GM12878 (cell line): Measurements from ENCODE around the gene ST7. TPM values are rescaled to one million over a fixed set of nuclear protein-coding genes. Genes with fewer than 3 reads are reported as not detected.

ENCODE experiments used
- ATAC-seq: fragments of 200-7000 bp; cut with Tn5 transposase; 3 replicates; pipeline ENCODE4 v1.9.1; 2020; ENCODE audit warnings: mild to moderate bottlenecking, moderate library complexity
- BruUV-seq: library from RNA; stranded (reverse); fragments of 400-500 nt; replicated peaks from 2 replicates; lab custom pipeline; 2021; lab: Mats Ljungman, UMichigan
- CTCF ChIA-PET: fragments of 300-600 bp; sonication (Branson Sonifier 250); formaldehyde crosslinking; extraction: SDS; loops from one replicate; lab custom pipeline; 2021; ENCODE audit warnings: inconsistent platforms; lab: Yijun Ruan, JAX
- POLR2A ChIA-PET: fragments of 350-600 bp; formaldehyde crosslinking; extraction: SDS; loops from one replicate; lab custom pipeline; 2021; ENCODE audit warnings: inconsistent platforms; lab: Charles Lee
- RAD21 ChIA-PET: fragments of 300-600 bp; sonication (Branson Sonifier 250); formaldehyde crosslinking; loops from one replicate; lab custom pipeline; 2023; ENCODE audit warnings: antibody characterized with exemption; ENCODE audit not compliant: unreplicated experiment; lab: Charles Lee
- SMC1A ChIA-PET: fragments of 300-600 bp; sonication (Branson Sonifier 250); formaldehyde crosslinking; loops from one replicate; lab custom pipeline; 2023; ENCODE audit not compliant: unreplicated experiment, uncharacterized antibody; lab: Charles Lee
- DNase-seq: peaks from one replicate; pipeline ENCODE4 v3.0.0-alpha.2; 2011; ENCODE audit warnings: low read depth, low spot score
- FAIRE-seq: peaks from 3 replicates; lab custom pipeline; 2011; peaks lifted over from hg19 to GRCh38; lab: Jason Lieb, UNC
- H2AFZ ChIP-seq: 2 replicates; pipeline ENCODE4 v1.6.0; 2011; ENCODE audit warnings: low read depth, low read length, control low read depth; ENCODE audit not compliant: control insufficient read depth
- H3K27ac ChIP-seq: 2 replicates; pipeline ENCODE4 v1.5.1; 2011; ENCODE audit warnings: control low read depth; ENCODE audit not compliant: control insufficient read depth, insufficient read depth
- H3K27me3 ChIP-seq, 2 experiments: replicated peaks in 1 of 2; 2 replicates each; pipeline versions ENCODE4 v1.6.0 to v1.6.1; 2011; ENCODE audit warnings: low read length in 1 of 2; ENCODE audit not compliant: control insufficient read depth in 2 of 2, insufficient read depth in 2 of 2
- H3K36me3 ChIP-seq, 2 experiments: 2 replicates each; pipeline ENCODE4 v1.5.1; 2011; ENCODE audit warnings: low read length in 1 of 2; ENCODE audit not compliant: control insufficient read depth in 2 of 2, insufficient read depth in 2 of 2
- H3K4me1 ChIP-seq: 2 replicates; pipeline ENCODE4 v1.6.1; 2011; ENCODE audit warnings: mild to moderate bottlenecking, low read length, moderate library complexity, mixed read lengths; ENCODE audit not compliant: control insufficient read depth, insufficient read depth
- H3K4me2 ChIP-seq: 2 replicates; pipeline ENCODE4 v1.6.0; 2011; ENCODE audit warnings: control low read depth; ENCODE audit not compliant: control insufficient read depth, insufficient read depth
- H3K4me3 ChIP-seq: fragments of 200-600 bp; sonication (generic); 2 replicates; pipeline ENCODE4 v1.5.1; 2016
- H3K79me2 ChIP-seq: 2 replicates; pipeline ENCODE4 v1.6.0; 2011; ENCODE audit warnings: low read length; ENCODE audit not compliant: control insufficient read depth, insufficient read depth
- H3K9ac ChIP-seq: 2 replicates; pipeline ENCODE4 v1.8.0; 2011; ENCODE audit warnings: low read length, control low read depth, mixed read lengths; ENCODE audit not compliant: control insufficient read depth, insufficient read depth
- H3K9me3 ChIP-seq: replicated peaks from 3 replicates; pipeline ENCODE4 v1.5.1; 2011; ENCODE audit warnings: mild to moderate bottlenecking, low read length; ENCODE audit not compliant: control insufficient read depth, insufficient read depth
- H4K20me1 ChIP-seq: 2 replicates; pipeline ENCODE4 v1.6.0; 2011; ENCODE audit not compliant: control insufficient read depth, insufficient read depth
- ELK1 ChIP-seq: IDR thresholded peaks from 2 replicates; pipeline ENCODE4 v1.6.1; 2012; ENCODE audit warnings: low read depth, low read length, improper control_type of control experiment
- SP1 ChIP-seq: IDR thresholded peaks from one replicate; pipeline ENCODE4 v1.6.1; 2011; ENCODE audit warnings: low read depth, low read length
- YY1 ChIP-seq: IDR thresholded peaks from 2 replicates; pipeline ENCODE4 v1.6.1; 2011; ENCODE audit warnings: low read depth, mild to moderate bottlenecking, low read length
- WGBS: methylation state at CpG from one replicate; pipeline ENCODE4 v1.1.6; 2016; ENCODE audit warnings: low lambda C conversion rate; ENCODE audit not compliant: insufficient replicate concordance, insufficient coverage; ENCODE audit errors: missing lambda C conversion rate; 5-methylcytosine and 5-hydroxymethylcytosine counted together
- in situ Hi-C: fragments of 300-500 bp; cut with MboI; formaldehyde crosslinking; loops from 9 replicates; pipeline ENCODE4 v1.14.3; 2018; ENCODE audit warnings: mixed read lengths
- intact Hi-C: fragments of 100-400 bp; cut with micrococcal nuclease; formaldehyde crosslinking; loops from one replicate; pipeline ENCODE4 v1.14.2; 2022; ENCODE audit not compliant: unreplicated experiment
- microRNA-seq: library from miRNA; unstranded; fragments of <30 nt; microRNA quantifications from one replicate; pipeline ENCODE4, GENCODE V29; 2018
- polyA plus RNA-seq, 11 experiments: library from polyadenylated mRNA; depleted of rRNA in 4 of 11; unstranded in 6 of 11; stranded (reverse) in 5 of 11; fragments of >200 nt; fragmentation: Nextera tagmentation in 4 of 11; fragmentation: Illumina TruSeq in 1 of 11; extraction: Ambion mirVana in 4 of 11; extraction: Trizol in 1 of 11; gene quantifications; 1 replicate in 1 of 11; 2 replicates in 10 of 11; pipeline versions ENCODE4 v1.2.1 to v1.2.3, GENCODE V29; 2011 to 2016; ENCODE audit warnings: inconsistent platforms in 2 of 11, missing spikeins in 2 of 11, low read depth in 1 of 11
- small RNA-seq: library from RNA; depleted of rRNA; stranded (forward); fragments of <200 nt; gene quantifications from one replicate; pipeline ENCODE3, GENCODE V24; 2014
- total RNA-seq, 4 experiments: library from RNA; depleted of rRNA in 3 of 4; stranded (reverse); fragments of >200 nt in 3 of 4; fragmentation: Illumina TruSeq in 1 of 4; extraction: Trizol in 1 of 4; gene quantifications; 2 replicates each; pipeline versions ENCODE4 v1.2.1 to v1.2.3, GENCODE V29; 2013 to 2021

Gene ST7
- total and polyA plus RNA-seq, 10 of the 15 experiments (the other 5 are each of a cell fraction or from before 2014, with no cell fraction given), result 27.7 to 76.4 (median 53.6) TPM

GRCh38 chr7:117278040-117278439 lies 324.7 kb downstream of the ST7 start:
- Histone ChIP-seq H3K36me3 (no peaks in the 10 kb centered on the region), H3K27ac (no peak overlapping the region), H3K27me3 (no peaks in the 10 kb centered on the region; a peak in 1 of 4 replicates), H3K79me2 (no peaks in the 10 kb centered on the region), H3K4me3 (no peak overlapping the region), H3K4me2 (no peak overlapping the region), H2AFZ (no peak overlapping the region), H3K9ac (no peak overlapping the region), H4K20me1 (no peaks in the 10 kb centered on the region), H3K9me3 (no peaks in the 10 kb centered on the region), H3K4me1 (no peaks in the 10 kb centered on the region)
- ChIA-PET POLR2A (no interaction called here), RAD21 (no interaction called here), CTCF (no interaction called here), SMC1A (no interaction called here)
- 54% methylated on average over 10 of the region's 10 CpGs for WGBS
- in situ Hi-C loops, result no loop called here
- FAIRE-seq (no peak), ATAC-seq (no peak), DNase-seq (no peak)
- BruUV-seq, result no TSS peak
- intact Hi-C loops, result no loop called here
- no peak for TF ChIP-seq ELK1

GRCh38 chr7:117279203-117279602 lies 325.9 kb downstream of the ST7 start:
- TF ChIP-seq SP1 (no peak), YY1 (0 out of 2 replicates have a peak, but pooled peaks have one; percentile 17)
- H3K36me3 ChIP-seq, result no peaks in the 10 kb centered on the region
- H3K4me2 ChIP-seq, result no peak overlapping the region
- FAIRE-seq (no peak), DNase-seq (no peak), ATAC-seq (0 out of 3 replicates have a peak, but pooled peaks have one; percentile 31)
- no peak overlapping the region for H3K27ac ChIP-seq
- H3K79me2 ChIP-seq, result no peaks in the 10 kb centered on the region
- 46% methylated on average over 2 of the region's 2 CpGs for WGBS
- no peaks in the 10 kb centered on the region for H3K9me3 ChIP-seq
- no peaks in the 10 kb centered on the region for H3K4me1 ChIP-seq
- no peak overlapping the region for H2AFZ ChIP-seq
- ChIA-PET POLR2A (no interaction called here), SMC1A (no interaction called here), RAD21 (no interaction called here), CTCF (interaction anchor here (0.7 kb wide), 1 partner anchor 17 kb away, joined by 3 read pairs; no protein-coding TSS in a partner anchor)
- no peaks in the 10 kb centered on the region; a peak in 1 of 4 replicates for H3K27me3 ChIP-seq
- no peak overlapping the region for H3K9ac ChIP-seq
- in situ Hi-C loops (no loop called here), intact Hi-C loops (no loop called here)
- no peak overlapping the region for H3K4me3 ChIP-seq
- BruUV-seq, result no TSS peak
- no peaks in the 10 kb centered on the region for H4K20me1 ChIP-seq

Small RNAs within 50 kb of the gene (microRNA-seq; reads per million reads assigned to microRNA genes)
- gene MIR6132, result not detected

Small RNAs within 50 kb of the gene (small RNA-seq; reads per million reads assigned to genes)
- gene AC002542.1 (not detected), gene MTCYBP6 (not detected), gene RF00019 (not detected), gene RF02179 (not detected), gene RF02180 (not detected), gene RF02181 (not detected), gene RF02183 (not detected), gene RF02184 (not detected), gene RF02185 (not detected), gene RF02188 (not detected), gene RNA5SP239 (not detected)

Other genes with a start within 250 kb of the ST7 start
- gene CAPZA2, start 90.9 kb upstream of the ST7 start, total RNA-seq (2014; rRNA removed), result 50.0 and 72.9 TPM in 2 replicates
- 104 and 108 TPM in 2 replicates for gene CAPZA2, start 90.9 kb upstream of the ST7 start, total RNA-seq (2014; rRNA removed; fragmentation: Illumina TruSeq; extraction: Trizol)
- 126 and 135 TPM in 2 replicates for gene CAPZA2, start 90.9 kb upstream of the ST7 start, total RNA-seq (2021)
- gene CAPZA2, start 90.9 kb upstream of the ST7 start, polyA plus RNA-seq (2011; rRNA removed), result 103 and 186 TPM in 2 replicates
- gene CAPZA2, start 90.9 kb upstream of the ST7 start, polyA plus RNA-seq (2014; fragmentation: Illumina TruSeq; extraction: Trizol), result 100.0 and 103 TPM in 2 replicates
- 100 to 1,000 TPM; 159 to 379 TPM for gene CAPZA2, start 90.9 kb upstream of the ST7 start, polyA plus RNA-seq (2014; fragmentation: Nextera tagmentation; extraction: Ambion mirVana)
- gene CAPZA2, start 90.9 kb upstream of the ST7 start, polyA plus RNA-seq (2014; rRNA removed), result 42.9 and 58.2 TPM in 2 replicates
- 100 to 1,000 TPM; 172 to 176 TPM for gene CAPZA2, start 90.9 kb upstream of the ST7 start, polyA plus RNA-seq (2016; fragmentation: Nextera tagmentation; extraction: Ambion mirVana)